ENCODE data around the gene AQR. TPM values are rescaled to one million over a fixed set of nuclear protein-coding genes. Genes with fewer than 3 reads are reported as not detected.

The AQR gene
- total RNA-seq, 1 experiment from 2014 or later = 26.1 TPM

DNA sequence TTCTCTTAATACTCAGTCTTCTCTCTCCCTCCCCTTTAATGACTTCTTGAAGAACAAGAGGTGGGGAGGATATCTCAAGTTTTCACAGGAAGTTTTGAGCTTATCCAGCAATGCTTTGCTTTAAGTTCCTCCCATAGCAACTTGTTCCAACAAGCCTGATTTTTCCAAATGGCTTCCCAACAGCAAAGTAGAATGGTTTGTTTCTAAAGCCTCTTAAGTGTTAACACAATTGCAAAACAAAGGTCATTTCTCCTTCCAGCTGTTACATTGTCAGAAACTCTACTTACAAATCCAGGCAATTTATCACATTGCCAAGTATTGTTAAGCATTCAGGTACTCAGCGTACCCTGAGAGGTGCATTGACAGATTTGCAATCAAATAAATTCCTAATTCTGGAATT lies 25.4 kb upstream of the AQR start:
- H4K20me1 ChIP-seq (ENCODE audit: low read length) = no peaks in the 10 kb centered on the region
- no TSS peak for BruUV-seq (replicated peaks)
- H3K9ac ChIP-seq (ENCODE audit: low read length) = no peak overlapping the region
- ChIA-PET CTCF (no interaction called here), POLR2A (ENCODE audit: unreplicated experiment) (no interaction called here)
- no peaks in the 10 kb centered on the region for H3K36me3 ChIP-seq (ENCODE audit: low read depth, low read length)
- no peaks in the 10 kb centered on the region for H3K27me3 ChIP-seq (ENCODE audit: low read length)
- DNase-seq (no peak), ATAC-seq (no peak)
- H3K4me2 ChIP-seq (ENCODE audit: low read length) = no peak overlapping the region
- no peak overlapping the region for H3K4me3 ChIP-seq (ENCODE audit: low read length)
- H3K4me1 ChIP-seq (ENCODE audit: insufficient read depth, low read length) = peaks cover 24% of the 10 kb centered on the region
- no peaks in the 10 kb centered on the region for H3F3A ChIP-seq (ENCODE audit: low read length, unreplicated experiment)
- intact Hi-C loops (cut with micrococcal nuclease) = no loop called here
- no peak for TF ChIP-seq EZH2phosphoT487 (IDR thresholded peaks at IDR 0.05; ENCODE audit: borderline replicate concordance, low read length)
- no peak for TF ChIP-seq EZH2 (IDR thresholded peaks at IDR 0.05; ENCODE audit: low read length, unreplicated experiment)
- TF ChIP-seq CTCF (conservative IDR thresholded peaks at IDR 0.05; ENCODE audit: low read depth, low read length) = no peak
- no peaks in the 10 kb centered on the region for H3K79me2 ChIP-seq (ENCODE audit: low read length)
- no peak overlapping the region for H2AFZ ChIP-seq (ENCODE audit: low read length)
- no peaks in the 10 kb centered on the region for H3K9me3 ChIP-seq (ENCODE audit: low read length)
- H3K27ac ChIP-seq (ENCODE audit: low read length) = no peak overlapping the region
- no peaks in the 10 kb centered on the region for H3K9me2 ChIP-seq (replicated peaks; ENCODE audit: low read length)

DNA sequence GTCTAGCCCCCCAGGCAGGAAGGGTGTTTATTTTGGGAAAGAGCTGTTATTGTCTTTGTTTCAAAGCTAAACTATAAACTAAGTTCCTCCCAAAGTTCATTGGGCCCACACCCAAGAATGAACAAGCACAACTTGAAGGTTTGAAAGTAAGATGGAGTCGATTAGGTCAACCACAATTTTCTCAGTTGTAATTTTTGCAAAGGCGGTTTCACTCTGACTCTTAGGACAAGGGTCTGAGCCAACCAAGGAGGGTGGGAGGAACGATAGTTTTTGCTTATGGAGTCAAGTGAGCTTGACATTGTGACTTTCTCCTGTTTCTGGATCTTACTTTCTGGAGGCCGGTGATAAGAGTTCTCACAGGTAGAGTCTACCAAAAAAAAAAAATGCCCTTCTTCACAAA lies 24.3 kb upstream of the AQR start:
- CTCF ChIA-PET = no interaction called here
- POLR2A ChIA-PET (ENCODE audit: unreplicated experiment) = no interaction called here
- H2AFZ ChIP-seq (ENCODE audit: low read length) = no peak overlapping the region

More for the DNA sequence above, 24.3 kb upstream of the AQR start:
- H3F3A ChIP-seq (ENCODE audit: low read length, unreplicated experiment) = no peaks in the 10 kb centered on the region
- H3K27ac ChIP-seq (ENCODE audit: low read length) = peak overlapping the region; percentile 61
- DNase-seq = no peak
- H3K27me3 ChIP-seq (ENCODE audit: low read length) = no peaks in the 10 kb centered on the region
- H3K4me3 ChIP-seq (ENCODE audit: low read length) = no peak overlapping the region
- intact Hi-C loops (cut with micrococcal nuclease) = no loop called here
- peak overlapping the region; percentile 8; the same call in 1 of the 2 replicates for H3K4me2 ChIP-seq (ENCODE audit: low read length)
- H4K20me1 ChIP-seq (ENCODE audit: low read length) = no peaks in the 10 kb centered on the region
- H3K9me3 ChIP-seq (ENCODE audit: low read length) = no peaks in the 10 kb centered on the region
- H3K9me2 ChIP-seq (replicated peaks; ENCODE audit: low read length) = no peaks in the 10 kb centered on the region
- H3K79me2 ChIP-seq (ENCODE audit: low read length) = no peaks in the 10 kb centered on the region
- peaks cover 29% of the 10 kb centered on the region for H3K4me1 ChIP-seq (ENCODE audit: insufficient read depth, low read length)
- BruUV-seq (replicated peaks) = no TSS peak
- H3K9ac ChIP-seq (ENCODE audit: low read length) = no peak overlapping the region
- ATAC-seq = no peak
- no peak for TF ChIP-seq CTCF (conservative IDR thresholded peaks at IDR 0.05; ENCODE audit: low read depth, low read length)
- TF ChIP-seq EZH2 (IDR thresholded peaks at IDR 0.05; ENCODE audit: low read length, unreplicated experiment) = no peak
- no peak for TF ChIP-seq EZH2phosphoT487 (IDR thresholded peaks at IDR 0.05; ENCODE audit: borderline replicate concordance, low read length)
- no peaks in the 10 kb centered on the region for H3K36me3 ChIP-seq (ENCODE audit: low read depth, low read length)

Measured in PC-3 (cell line).